IMR-90 (cell line): ENCODE data around the gene EML6. TPM values are rescaled to one million over a fixed set of nuclear protein-coding genes. Genes with fewer than 3 reads are reported as not detected.

ENCODE experiments used
- ATAC-seq: fragments of 200-7000 bp; cut with Tn5 transposase; 2 replicates; pipeline ENCODE4 v1.9.1; 2020; ENCODE audit warnings: low read depth, mild to moderate bottlenecking, moderate library complexity
- BruUV-seq: library from RNA; stranded (reverse); fragments of 400-500 nt; replicated peaks from 2 replicates; lab custom pipeline; 2021; lab: Mats Ljungman, UMichigan
- CTCF ChIA-PET: fragments of 300-600 bp; formaldehyde crosslinking; extraction: SDS; loops from one replicate; lab custom pipeline; 2021; ENCODE audit warnings: antibody characterized with exemption; lab: Yijun Ruan, JAX
- POLR2A ChIA-PET: fragments of 300-600 bp; sonication (Branson Sonifier 250); formaldehyde crosslinking; loops from one replicate; lab custom pipeline; 2022; ENCODE audit warnings: antibody characterized with exemption; ENCODE audit not compliant: unreplicated experiment; lab: Charles Lee
- DNase-seq: peaks from one replicate; pipeline ENCODE4 v3.0.0; 2013
- H2AFZ ChIP-seq: replicated peaks from 2 replicates; pipeline ENCODE3; 2013; ENCODE audit warnings: low read length, mild to moderate bottlenecking; ENCODE audit not compliant: poor library complexity
- H2AK5ac ChIP-seq: 2 replicates; pipeline ENCODE4 v1.6.1; 2013; ENCODE audit warnings: low read depth, low read length, inconsistent platforms
- H2AK9ac ChIP-seq: replicated peaks from 2 replicates; pipeline ENCODE3; 2013; ENCODE audit warnings: mild to moderate bottlenecking, low read depth, low read length, moderate library complexity; ENCODE audit not compliant: poor library complexity
- H2BK120ac ChIP-seq: 2 replicates; pipeline ENCODE4 v1.6.1; 2013; ENCODE audit warnings: low read depth, low read length, inconsistent platforms
- H2BK15ac ChIP-seq: 3 replicates; pipeline ENCODE4 v1.6.1; 2013; ENCODE audit warnings: low read depth, low read length, inconsistent platforms
- H2BK20ac ChIP-seq: 2 replicates; pipeline ENCODE4 v1.6.1; 2013; ENCODE audit warnings: low read depth, mild to moderate bottlenecking, inconsistent platforms, low read length, moderate library complexity
- H2BK5ac ChIP-seq: 2 replicates; pipeline ENCODE4 v1.6.1; 2013; ENCODE audit warnings: mild to moderate bottlenecking, low read depth, low read length, inconsistent platforms; ENCODE audit not compliant: poor library complexity, severe bottlenecking
- H3K14ac ChIP-seq: replicated peaks from 2 replicates; pipeline ENCODE4 v1.6.1; 2013; ENCODE audit warnings: low read depth, low read length, inconsistent platforms
- H3K18ac ChIP-seq: 2 replicates; pipeline ENCODE4 v1.6.1; 2013; ENCODE audit warnings: low read depth, low read length, control low read depth
- H3K23ac ChIP-seq: 2 replicates; pipeline ENCODE4 v1.6.1; 2013; ENCODE audit warnings: low read depth, low read length, inconsistent platforms
- H3K27ac ChIP-seq: 2 replicates; pipeline ENCODE4 v1.5.1; 2013; ENCODE audit warnings: mild to moderate bottlenecking, control low read depth, low read length; ENCODE audit not compliant: insufficient read depth
- H3K27me3 ChIP-seq: 2 replicates; pipeline ENCODE4 v1.6.1; 2013; ENCODE audit warnings: low read length; ENCODE audit not compliant: control insufficient read depth, insufficient read depth
- H3K36me3 ChIP-seq: 2 replicates; pipeline ENCODE4 v1.6.1; 2013; ENCODE audit warnings: low read length, mixed read lengths; ENCODE audit not compliant: control insufficient read depth, insufficient read depth
- H3K4ac ChIP-seq: 2 replicates; pipeline ENCODE4 v1.6.1; 2013; ENCODE audit warnings: low read depth, low read length, inconsistent platforms
- H3K4me1 ChIP-seq: 2 replicates; pipeline ENCODE4 v1.6.1; 2013; ENCODE audit warnings: low read length, mixed read lengths; ENCODE audit not compliant: control insufficient read depth, insufficient read depth
- H3K4me2 ChIP-seq: 2 replicates; pipeline ENCODE4 v1.6.1; 2013; ENCODE audit warnings: low read depth, mild to moderate bottlenecking, control low read depth, low read length, moderate library complexity
- H3K4me3 ChIP-seq: 2 replicates; pipeline ENCODE4 v1.5.1; 2013; ENCODE audit warnings: low read depth, mild to moderate bottlenecking, control low read depth, low read length, moderate library complexity; ENCODE audit not compliant: insufficient read depth
- H3K56ac ChIP-seq: 2 replicates; pipeline ENCODE4 v1.6.1; 2013; ENCODE audit warnings: low read length, inconsistent platforms; ENCODE audit not compliant: insufficient read depth; ENCODE audit errors: extremely low read depth
- H3K79me1 ChIP-seq, 2 experiments: 2 replicates each; pipeline ENCODE4 v1.6.1; 2013; ENCODE audit warnings: low read length in 2 of 2, inconsistent platforms in 1 of 2, low read depth in 1 of 2
- H3K9ac ChIP-seq: 2 replicates; pipeline ENCODE4 v1.6.1; 2013; ENCODE audit warnings: low read depth, low read length, control low read depth
- H3K9me1 ChIP-seq: 2 replicates; pipeline ENCODE4 v1.6.1; 2013; ENCODE audit warnings: low read length, inconsistent platforms; ENCODE audit not compliant: insufficient read depth
- H3K9me3 ChIP-seq: 2 replicates; pipeline ENCODE4 v1.6.1; 2013; ENCODE audit warnings: low read length; ENCODE audit not compliant: control insufficient read depth, insufficient read depth
- H4K20me1 ChIP-seq: 2 replicates; pipeline ENCODE4 v1.6.1; 2013; ENCODE audit warnings: low read length, inconsistent platforms; ENCODE audit not compliant: insufficient read depth
- H4K5ac ChIP-seq: 2 replicates; pipeline ENCODE4 v1.6.1; 2013; ENCODE audit warnings: mild to moderate bottlenecking, low read depth, low read length, control low read depth
- H4K8ac ChIP-seq, 2 experiments: 2 replicates each; pipeline ENCODE4 v1.6.1; 2013; ENCODE audit warnings: low read depth in 2 of 2, low read length in 2 of 2, control low read depth in 1 of 2, inconsistent platforms in 1 of 2
- H4K91ac ChIP-seq: 2 replicates; pipeline ENCODE4 v1.6.1; 2013; ENCODE audit warnings: low read depth, low read length, inconsistent platforms; ENCODE audit not compliant: insufficient read depth
- BHLHE40 ChIP-seq: fragments of 150-350 bp; IDR thresholded peaks from 2 replicates; pipeline ENCODE4 v1.6.1; 2016; ENCODE audit warnings: mild to moderate bottlenecking, low read depth, low read length
- CEBPB ChIP-seq: IDR thresholded peaks from 2 replicates; pipeline ENCODE4 v1.6.1; 2012; ENCODE audit warnings: low read depth, low read length, improper control_type of control experiment
- CHD1 ChIP-seq: IDR thresholded peaks from 2 replicates; pipeline ENCODE4 v1.6.1; 2012; ENCODE audit warnings: low read depth, low read length, improper control_type of control experiment
- CTCF ChIP-seq: conservative IDR thresholded peaks from 2 replicates; pipeline ENCODE4 v1.5.1; 2012; ENCODE audit warnings: mild to moderate bottlenecking, low read depth, low read length, improper control_type of control experiment
- ELK1 ChIP-seq: fragments of 150-350 bp; IDR thresholded peaks from 2 replicates; pipeline ENCODE4 v1.6.1; 2016; ENCODE audit warnings: low read depth, mild to moderate bottlenecking, low read length, moderate library complexity, borderline replicate concordance
- FOS ChIP-seq: fragments of 150-350 bp; IDR thresholded peaks from 2 replicates; pipeline ENCODE4 v1.6.1; 2016; ENCODE audit warnings: low read depth, low read length
- MAFK ChIP-seq: IDR thresholded peaks from 2 replicates; pipeline ENCODE4 v1.6.1; 2012; ENCODE audit warnings: low read depth, low read length, improper control_type of control experiment
- MAZ ChIP-seq: IDR thresholded peaks from 2 replicates; pipeline ENCODE4 v1.6.1; 2012; ENCODE audit warnings: low read depth, mild to moderate bottlenecking, low read length, improper control_type of control experiment, moderate library complexity, borderline replicate concordance
- MXI1 ChIP-seq: IDR thresholded peaks from 2 replicates; pipeline ENCODE4 v1.6.1; 2012; ENCODE audit warnings: low read depth, mild to moderate bottlenecking, low read length, moderate library complexity, borderline replicate concordance
- NFE2L2 ChIP-seq: fragments of 150-350 bp; IDR thresholded peaks from 2 replicates; pipeline ENCODE4 v1.6.1; 2016; ENCODE audit warnings: low read depth, mild to moderate bottlenecking, low read length
- POLR2A ChIP-seq: IDR thresholded peaks from 2 replicates; pipeline ENCODE4 v1.6.1; 2012; ENCODE audit warnings: mild to moderate bottlenecking, low read depth, low read length
- RAD21 ChIP-seq: IDR thresholded peaks from 2 replicates; pipeline ENCODE4 v1.6.1; 2012; ENCODE audit warnings: low read length, improper control_type of control experiment
- RCOR1 ChIP-seq: IDR thresholded peaks from 2 replicates; pipeline ENCODE4 v1.6.1; 2012; ENCODE audit warnings: mild to moderate bottlenecking, low read length, improper control_type of control experiment; ENCODE audit not compliant: insufficient replicate concordance
- RFX5 ChIP-seq: IDR thresholded peaks from 2 replicates; pipeline ENCODE4 v1.8.0; 2012; ENCODE audit warnings: low read depth, mild to moderate bottlenecking, low read length, moderate library complexity
- SMC3 ChIP-seq: fragments of 150-350 bp; IDR thresholded peaks from 2 replicates; pipeline ENCODE4 v1.6.1; 2016; ENCODE audit warnings: low read depth, mild to moderate bottlenecking, antibody characterized with exemption, low read length, moderate library complexity
- USF2 ChIP-seq: fragments of 150-350 bp; IDR thresholded peaks from 2 replicates; pipeline ENCODE4 v1.6.1; 2017; ENCODE audit warnings: mild to moderate bottlenecking, antibody characterized with exemption, low read length, low read depth
- WGBS, 2 experiments: methylation state at CpG; one replicate each; pipeline versions ENCODE4 v1.1.5 to v1.1.7; 2013; ENCODE audit warnings: missing lambda C conversion rate in 2 of 2; ENCODE audit not compliant: insufficient read length in 1 of 2; ENCODE audit errors: extremely low coverage in 2 of 2; 5-methylcytosine and 5-hydroxymethylcytosine counted together
- dilution Hi-C: fragments of 300-500 bp; cut with HindIII; formaldehyde crosslinking; loops from one replicate; pipeline ENCODE4 v1.14.3; 2018; ENCODE audit warnings: low sequenced_read_pairs; ENCODE audit not compliant: unreplicated experiment
- in situ Hi-C: fragments of 300-500 bp; cut with MboI; formaldehyde crosslinking; loops from 3 replicates; pipeline ENCODE4 v1.14.3; 2019; ENCODE audit warnings: low sequenced_read_pairs, inconsistent platforms, mixed read lengths
- intact Hi-C: fragments of 100-400 bp; cut with micrococcal nuclease; formaldehyde crosslinking; loops from 2 replicates; pipeline ENCODE4 v1.10.0; 2022
- polyA plus RNA-seq, 3 experiments: library from polyadenylated mRNA; depleted of rRNA; stranded (reverse); fragments of >200 nt; gene quantifications; 2 replicates each; pipeline ENCODE4 v1.2.3, GENCODE V29; 2012; ENCODE audit warnings: low replicate concordance in 1 of 3
- total RNA-seq: library from RNA; depleted of rRNA; stranded (reverse); fragments of >200 nt; gene quantifications from 2 replicates; pipeline ENCODE4 v1.2.3, GENCODE V29; 2012

EML6 gene
- total and polyA plus RNA-seq, 2 of the 4 experiments (the other 2 are of a cell fraction) = 0.18 to 0.19 TPM

- Histone ChIP-seq H2BK20ac (no peak overlapping the region), H3K18ac (no peak overlapping the region), H3K23ac (no peak overlapping the region), H4K5ac (no peak overlapping the region), H3K27ac (no peak overlapping the region), H3K36me3 (no peaks in the 10 kb centered on the region), H2AK5ac (no peak overlapping the region), H2AFZ (no peak overlapping the region), H3K79me1 (no peaks in the 10 kb centered on the region), H3K4me1 (no peaks in the 10 kb centered on the region), H2BK5ac (no peak overlapping the region), H3K56ac (no peak overlapping the region), H3K4me3 (no peak overlapping the region), H3K4me2 (no peak overlapping the region), H3K4ac (no peak overlapping the region), H3K9ac (no peak overlapping the region), H3K9me3 (no peaks in the 10 kb centered on the region), H4K20me1 (no peaks in the 10 kb centered on the region), H2BK15ac (no peak overlapping the region), H4K91ac (no peak overlapping the region), H3K9me1 (no peaks in the 10 kb centered on the region), H2AK9ac (no peak overlapping the region), H2BK120ac (no peak overlapping the region), H3K27me3 (peaks cover 10% of the 10 kb centered on the region), H3K14ac (no peak overlapping the region), H4K8ac (no peak overlapping the region)
- TF ChIP-seq RCOR1 = no peak
- TF ChIP-seq SMC3 = no peak
- no peak for TF ChIP-seq CHD1
- TF ChIP-seq FOS = no peak
- no peak for TF ChIP-seq ELK1
- TF ChIP-seq CEBPB = no peak
- no peak for TF ChIP-seq MXI1
- TF ChIP-seq NFE2L2 = no peak
- TF ChIP-seq POLR2A = no peak
- no peak for TF ChIP-seq RFX5
- no peak for TF ChIP-seq CTCF
- no peak for TF ChIP-seq MAZ
- TF ChIP-seq BHLHE40 = no peak
- no peak for TF ChIP-seq RAD21
- TF ChIP-seq USF2 = no peak
- no peak for TF ChIP-seq MAFK
- DNase-seq (no peak), ATAC-seq (no peak)
- intact Hi-C loops = no loop called here
- dilution Hi-C loops = no loop called here
- no TSS peak for BruUV-seq
- POLR2A ChIA-PET = no interaction called here
- WGBS, 2 experiments = 58% methylated on average over 2 of the region's 4 CpGs; no CpG with 5 or more reads in 1 of the 2 experiments
- CTCF ChIA-PET = no interaction called here
- in situ Hi-C loops = no loop called here
Measured at GRCh38 chr2:54714996-54715395, 8.5 kb upstream of the EML6 start.
